ENCODE data around the gene ITGA4. TPM values are rescaled to one million over a fixed set of nuclear protein-coding genes. Genes with fewer than 3 reads are reported as not detected.

ITGA4 gene
- total and polyA plus RNA-seq, 2 donors (not counting 1 experiment from before 2014, with no cell fraction given) = 69.2 to 169 TPM

- no peaks in the 10 kb centered on the region for H3K27me3 Mint-ChIP-seq
- H3K4me1 Mint-ChIP-seq = no peaks in the 10 kb centered on the region
- H3K4me3 Mint-ChIP-seq = no peak overlapping the region
- ChIA-PET POLR2A (no interaction called here), CTCF (no interaction called here)
- no peaks in the 10 kb centered on the region for H3K9me3 ChIP-seq (ENCODE audit: control extremely low read depth in 1 of 3, control insufficient read depth in 2 of 3, insufficient read depth in 1 of 3, low read length in 2 of 3)
- H3K4me2 ChIP-seq (replicated peaks; ENCODE audit: low read depth, low read length, poor library complexity, severe bottlenecking) = no peak overlapping the region
- H3K36me3 ChIP-seq (replicated peaks in 1 of 2; ENCODE audit: control extremely low read depth in 1 of 2, control insufficient read depth in 1 of 2, extremely low read depth in 1 of 2, insufficient read depth in 2 of 2, low read length in 1 of 2) = peaks cover 51 to 89% of the 10 kb centered on the region in 2 experiments
- no peak overlapping the region for H3K9ac ChIP-seq (ENCODE audit: low read length)
- WGBS (ENCODE audit: insufficient coverage) = 100% methylated on average over 2 of the region's 4 CpGs
- H3K4me3 ChIP-seq (ENCODE audit: control extremely low read depth in 1 of 5, extremely low read depth in 1 of 5, insufficient read depth in 1 of 5, low read depth in 2 of 5, low read length in 4 of 5) = no peak overlapping the region
- DNase-seq = no peak
- no peak overlapping the region for H3K27ac ChIP-seq (ENCODE audit: low read length in 2 of 2)
- no peak overlapping the region for H3K27ac Mint-ChIP-seq
- H3K27me3 ChIP-seq (replicated peaks in 1 of 4; ENCODE audit: control extremely low read depth in 1 of 4, control insufficient read depth in 3 of 4, insufficient read depth in 4 of 4, low read length in 3 of 4) = no peaks in the 10 kb centered on the region
- H3K79me2 ChIP-seq (ENCODE audit: control insufficient read depth, insufficient read depth, low read length) = peaks cover 18% of the 10 kb centered on the region
- no peaks in the 10 kb centered on the region for H3K9me3 Mint-ChIP-seq (ENCODE audit: insufficient read depth)
- intact Hi-C loops (cut with micrococcal nuclease) = loop anchor here (5.0 to 10.0 kb wide), 2 partner anchors 38 to 1524 kb away; no protein-coding TSS in a partner anchor
- no peaks in the 10 kb centered on the region for H3K4me1 ChIP-seq (ENCODE audit: control insufficient read depth in 2 of 2, insufficient read depth in 2 of 2, low read length in 2 of 2)
- H4K20me1 ChIP-seq (ENCODE audit: control insufficient read depth, insufficient read depth, low read length, poor library complexity, severe bottlenecking) = peaks cover 16% of the 10 kb centered on the region
- no peak for ATAC-seq (ENCODE audit: low read depth)
- no peak overlapping the region for H2AFZ ChIP-seq (ENCODE audit: insufficient read depth, low read depth, low read length, poor library complexity, severe bottlenecking)
- TF ChIP-seq CTCF (IDR thresholded peaks at IDR 0.05) = no peak
- no peak for TF ChIP-seq EZH2 (IDR thresholded peaks at IDR 0.05; ENCODE audit: borderline replicate concordance, insufficient read depth, low read depth, low read length, poor library complexity, severe bottlenecking)
Observed at GRCh38 chr2:181499231-181499630, 42.0 kb downstream of the ITGA4 start.

DNA sequence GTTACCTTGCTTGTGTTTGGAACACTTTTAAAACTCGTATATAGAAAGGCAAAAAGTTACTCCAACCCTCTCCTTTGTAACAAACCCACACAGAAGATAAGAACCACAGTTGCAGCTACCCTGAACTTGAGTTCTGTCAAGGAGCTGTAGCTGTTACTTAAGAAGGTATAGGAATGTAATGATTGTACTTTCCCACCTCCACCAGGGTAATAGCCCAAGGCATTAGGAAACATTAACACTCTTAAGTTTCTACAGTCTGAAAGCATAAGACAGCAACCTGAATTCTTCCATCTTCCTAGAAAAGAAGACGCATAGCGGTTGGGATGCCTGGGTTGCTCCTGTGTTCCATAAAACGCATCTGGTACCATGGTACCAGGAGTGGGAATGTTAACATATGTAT is 43.0 kb downstream of the ITGA4 start:
- Histone ChIP-seq H3K4me1 (ENCODE audit: control insufficient read depth in 2 of 2, insufficient read depth in 2 of 2, low read length in 2 of 2) (no peaks in the 10 kb centered on the region), H3K36me3 (replicated peaks in 1 of 2; ENCODE audit: control extremely low read depth in 1 of 2, control insufficient read depth in 1 of 2, extremely low read depth in 1 of 2, insufficient read depth in 2 of 2, low read length in 1 of 2) (peaks cover 50 to 89% of the 10 kb centered on the region in 2 experiments), H3K27ac (ENCODE audit: low read length in 2 of 2) (no peak overlapping the region), H3K27me3 (replicated peaks in 1 of 4; ENCODE audit: control extremely low read depth in 1 of 4, control insufficient read depth in 3 of 4, insufficient read depth in 4 of 4, low read length in 3 of 4) (no peaks in the 10 kb centered on the region), H4K20me1 (ENCODE audit: control insufficient read depth, insufficient read depth, low read length, poor library complexity, severe bottlenecking) (peaks cover 24% of the 10 kb centered on the region), H3K9ac (ENCODE audit: low read length) (no peak overlapping the region), H3K4me3 (ENCODE audit: control extremely low read depth in 1 of 5, extremely low read depth in 1 of 5, insufficient read depth in 1 of 5, low read depth in 2 of 5, low read length in 4 of 5) (no peak overlapping the region), H3K9me3 (ENCODE audit: control extremely low read depth in 1 of 3, control insufficient read depth in 2 of 3, insufficient read depth in 1 of 3, low read length in 2 of 3) (no peaks in the 10 kb centered on the region), H2AFZ (ENCODE audit: insufficient read depth, low read depth, low read length, poor library complexity, severe bottlenecking) (no peak overlapping the region), H3K79me2 (ENCODE audit: control insufficient read depth, insufficient read depth, low read length) (peaks cover 15% of the 10 kb centered on the region), H3K4me2 (replicated peaks; ENCODE audit: low read depth, low read length, poor library complexity, severe bottlenecking) (no peak overlapping the region)
- Mint-ChIP-seq H3K27me3 (no peaks in the 10 kb centered on the region), H3K4me1 (no peaks in the 10 kb centered on the region), H3K27ac (no peak overlapping the region), H3K4me3 (no peak overlapping the region), H3K9me3 (ENCODE audit: insufficient read depth) (no peaks in the 10 kb centered on the region)
- ChIA-PET CTCF (no interaction called here), POLR2A (no interaction called here)
- TF ChIP-seq CTCF (IDR thresholded peaks at IDR 0.05) = no peak
- no peak for TF ChIP-seq EZH2 (IDR thresholded peaks at IDR 0.05; ENCODE audit: borderline replicate concordance, insufficient read depth, low read depth, low read length, poor library complexity, severe bottlenecking)
- ATAC-seq (ENCODE audit: low read depth) (no peak), DNase-seq (no peak)
- intact Hi-C loops (cut with micrococcal nuclease) = no loop called here
- WGBS (ENCODE audit: insufficient coverage) = no CpG with 5 or more reads among the region's 4 CpGs

Measured in B cell (primary cell).